Measurements from ENCODE around the gene GTSF1L.

GRCh38 chr20:43700627-43701026 is 26.2 kb downstream of the GTSF1L start:
- TF ChIP-seq CTCF (conservative IDR thresholded peaks at IDR 0.05; ENCODE audit: low read depth, low read length) (no peak), EZH2 (IDR thresholded peaks at IDR 0.05; ENCODE audit: borderline replicate concordance, low read depth, low read length, poor library complexity, severe bottlenecking) (no peak)
